Measurements from ENCODE around the gene CFAP206. TPM values are rescaled to one million over a fixed set of nuclear protein-coding genes. Genes with fewer than 3 reads are reported as not detected.

The CFAP206 gene
- total RNA-seq, 6 experiments from 2014 or later = 0.20 TPM; not detected in 5

- H3K27me3 ChIP-seq = no peaks in the 10 kb centered on the region
- ATAC-seq (no peak), DNase-seq (no peak)
- no peaks in the 10 kb centered on the region for H3K4me1 ChIP-seq
- H3K36me3 ChIP-seq = no peaks in the 10 kb centered on the region
- no peak overlapping the region for H3K27ac ChIP-seq
- H3K9me3 ChIP-seq = no peaks in the 10 kb centered on the region
- TF ChIP-seq POLR2A (IDR thresholded peaks at IDR 0.05) (no peak), CTCF (IDR thresholded peaks at IDR 0.05) (no peak)
- intact Hi-C loops (cut with DNase I) = no loop called here
- 87% methylated on average over 4 of the region's 5 CpGs for WGBS (ENCODE audit: insufficient coverage, low coverage, low lambda C conversion rate, missing lambda C conversion rate)
- no peak overlapping the region for H3K4me3 ChIP-seq
These were observed 24.9 kb upstream of the CFAP206 start for GRCh38 chr6:87382861-87383260.

DNA sequence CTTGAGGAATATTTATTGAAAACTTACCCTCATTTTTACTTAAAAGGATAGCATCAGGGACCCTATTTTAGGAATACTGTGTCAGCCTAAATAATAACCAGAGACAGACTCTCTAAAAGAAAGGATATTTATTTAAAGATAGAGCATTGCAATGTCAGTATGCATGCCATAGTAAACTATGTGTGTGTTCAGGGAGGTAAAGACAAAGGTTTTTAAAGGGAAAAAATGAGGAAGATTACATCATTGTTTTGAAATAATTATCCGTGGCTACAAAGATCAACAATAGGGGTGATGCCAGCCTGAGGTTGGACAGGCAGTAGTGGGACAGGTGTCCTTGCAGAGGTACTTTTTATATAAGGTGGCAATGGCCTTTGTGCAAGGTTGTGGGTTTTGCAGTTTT, 23.7 kb upstream of the CFAP206 start:
- Histone ChIP-seq H3K4me3 (no peak overlapping the region), H3K27ac (no peak overlapping the region), H3K27me3 (no peaks in the 10 kb centered on the region), H3K36me3 (no peaks in the 10 kb centered on the region), H3K4me1 (no peaks in the 10 kb centered on the region), H3K9me3 (no peaks in the 10 kb centered on the region)
- DNase-seq (no peak), ATAC-seq (no peak)
- TF ChIP-seq POLR2A (IDR thresholded peaks at IDR 0.05) (no peak), CTCF (IDR thresholded peaks at IDR 0.05) (no peak)
- intact Hi-C loops (cut with DNase I) = no loop called here
- WGBS (ENCODE audit: insufficient coverage, low coverage, low lambda C conversion rate, missing lambda C conversion rate) = 20% methylated on average over 1 of the region's 1 CpG

DNA sequence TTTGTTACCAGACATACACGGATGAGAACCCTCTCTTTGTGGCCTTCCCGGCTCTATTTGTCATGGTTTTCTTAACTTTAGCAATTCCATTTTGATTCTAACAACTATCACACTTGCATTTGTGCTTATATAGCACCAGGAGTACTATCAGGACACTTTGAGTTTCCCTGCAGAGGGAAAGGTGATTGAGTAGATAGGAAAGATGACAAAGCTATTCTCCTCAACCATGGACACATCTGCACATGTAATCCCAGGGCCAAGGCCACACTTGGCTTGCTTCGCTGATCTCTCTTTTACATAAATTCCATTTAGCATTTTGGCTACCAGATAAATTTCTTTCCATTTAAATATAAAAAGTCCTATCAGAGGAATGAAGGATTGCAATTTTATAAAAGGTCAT, 23.3 kb upstream of the CFAP206 start:
- ATAC-seq (no peak), DNase-seq (no peak)
- Histone ChIP-seq H3K4me1 (no peaks in the 10 kb centered on the region), H3K36me3 (no peaks in the 10 kb centered on the region), H3K27ac (no peak overlapping the region), H3K9me3 (no peaks in the 10 kb centered on the region), H3K27me3 (no peaks in the 10 kb centered on the region), H3K4me3 (no peak overlapping the region)
- intact Hi-C loops (cut with DNase I) = no loop called here
- TF ChIP-seq CTCF (IDR thresholded peaks at IDR 0.05) (no peak), POLR2A (IDR thresholded peaks at IDR 0.05) (no peak)
- 84% methylated on average over 3 of the region's 3 CpGs for WGBS (ENCODE audit: insufficient coverage, low coverage, low lambda C conversion rate, missing lambda C conversion rate)

- TF ChIP-seq POLR2A (IDR thresholded peaks at IDR 0.05) (no peak), CTCF (IDR thresholded peaks at IDR 0.05) (peak; percentile 41 to 55 (median 49))
- no peak overlapping the region for H3K27ac ChIP-seq
- DNase-seq (peak in 1 of 3 donors; percentile 55), ATAC-seq (peak; percentile 88 to 96 (median 93))
- no peak overlapping the region for H3K4me3 ChIP-seq
- intact Hi-C loops (cut with DNase I) = no loop called here
- H3K9me3 ChIP-seq = no peaks in the 10 kb centered on the region
- H3K36me3 ChIP-seq = no peaks in the 10 kb centered on the region
- 72% methylated on average over 2 of the region's 3 CpGs for WGBS (ENCODE audit: insufficient coverage, low coverage, low lambda C conversion rate, missing lambda C conversion rate)
- no peaks in the 10 kb centered on the region for H3K4me1 ChIP-seq
- no peaks in the 10 kb centered on the region for H3K27me3 ChIP-seq
These were observed 16.4 kb upstream of the CFAP206 start for GRCh38 chr6:87391334-87391733.

GRCh38 chr6:87393026-87393622, 14.6 kb upstream of the CFAP206 start:
- 3% methylated on average over 2 of the region's 2 CpGs for WGBS (ENCODE audit: insufficient coverage, low coverage, low lambda C conversion rate, missing lambda C conversion rate)
- DNase-seq (no peak), ATAC-seq (peak; percentile 89 to 95 (median 92))
- TF ChIP-seq POLR2A (IDR thresholded peaks at IDR 0.05) (no peak), CTCF (IDR thresholded peaks at IDR 0.05) (peak; percentile 62 to 89 (median 75))
- Histone ChIP-seq H3K27ac (no peak overlapping the region), H3K9me3 (no peaks in the 10 kb centered on the region), H3K4me3 (no peak overlapping the region), H3K36me3 (no peaks in the 10 kb centered on the region), H3K4me1 (no peaks in the 10 kb centered on the region), H3K27me3 (no peaks in the 10 kb centered on the region)
- intact Hi-C loops (cut with DNase I) = no loop called here

All from right lobe of liver (tissue), 6 donors.